Stimulated activated CD8-positive, alpha-beta memory T cell treated with anti-CD3 and anti-CD28 coated beads, Interleukin-7, amount 100 ng/mL, for 24 hours (primary cell): ENCODE results near the gene KCNMA1.
A peak's percentile ranks its signal among the peaks of the same experiment; 100 is the strongest.

ENCODE experiments used
- DNase-seq: peaks from one replicate; pipeline ENCODE4 v3.0.0-alpha.2; 2020; ENCODE audit warnings: low read depth

KCNMA1 gene

GRCh38 chr10:77177589-77177988, 460.0 kb downstream of the KCNMA1 start:
- DNase-seq: no peak

GRCh38 chr10:77177161-77177560, 460.4 kb downstream of the KCNMA1 start:
- DNase-seq: no peak

GRCh38 chr10:77176232-77176631, 461.4 kb downstream of the KCNMA1 start:
- no peak for DNase-seq

DNA sequence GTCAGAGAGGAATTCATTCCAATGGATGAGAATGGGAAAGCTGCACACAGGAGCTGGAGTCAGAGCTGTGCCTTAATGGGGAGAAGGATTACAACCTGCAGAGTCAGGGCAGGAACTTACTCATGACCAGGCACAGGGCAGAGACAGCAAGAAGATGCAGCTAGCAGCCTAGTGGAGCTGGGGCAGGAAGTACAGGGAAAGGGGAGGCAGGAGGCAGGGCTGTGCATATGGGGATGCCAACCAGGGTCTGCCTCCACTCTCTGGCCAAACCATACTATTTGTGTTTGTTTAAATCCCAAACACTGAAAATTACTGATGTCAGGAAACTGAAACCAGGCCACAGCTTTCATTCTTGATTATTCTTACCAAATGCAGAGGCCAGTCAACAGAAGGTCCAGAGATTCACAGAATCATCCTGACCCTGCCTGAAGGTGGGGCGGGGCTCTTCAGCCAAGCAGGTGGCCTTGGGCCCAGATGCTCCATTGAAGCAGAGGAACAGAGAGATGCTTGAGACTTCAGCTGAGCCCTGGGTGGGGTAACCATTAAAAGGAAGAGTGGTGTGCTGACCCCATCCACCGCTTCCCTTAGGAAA, 461.9 kb downstream of the KCNMA1 start:
- no peak for DNase-seq

DNA sequence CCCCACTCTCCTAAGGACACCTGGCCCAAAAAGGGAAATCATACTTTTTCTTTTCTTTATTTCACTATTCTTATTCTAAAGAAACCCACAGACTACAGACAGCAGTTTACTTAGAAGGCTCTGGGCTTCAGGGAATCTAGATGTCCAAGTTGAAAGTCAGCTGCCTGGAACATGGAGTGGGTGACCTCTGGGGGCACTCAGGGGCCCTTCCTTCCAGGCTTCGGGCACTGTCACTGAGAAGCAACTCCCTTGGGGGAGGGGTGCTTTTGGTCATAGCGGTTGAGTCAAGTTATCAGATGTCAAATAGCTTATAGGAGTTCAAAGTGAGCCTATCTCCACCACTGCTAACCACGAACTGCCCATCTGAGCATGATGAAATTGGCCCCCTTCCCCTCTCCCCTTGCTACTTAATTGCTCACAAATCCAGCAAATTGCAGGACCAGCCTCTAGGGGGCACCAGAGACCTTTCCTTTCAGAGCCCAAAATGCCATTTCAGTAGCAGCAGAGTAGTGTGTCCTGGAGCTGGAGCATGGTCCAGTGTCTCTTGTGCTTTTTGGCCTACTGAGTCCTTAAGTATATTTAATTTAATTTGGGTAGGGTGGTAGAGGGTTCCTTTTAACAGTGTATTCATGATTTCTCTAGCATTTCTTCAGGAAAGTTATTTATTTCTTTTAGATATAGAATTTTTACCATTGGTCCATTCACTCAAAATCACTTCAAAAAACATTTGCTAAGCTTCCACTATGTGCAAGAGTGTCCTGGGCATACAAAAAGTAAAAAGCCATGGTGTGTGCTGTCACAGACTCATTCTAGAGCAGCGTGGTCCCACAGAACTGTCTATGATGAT, 463.8 kb downstream of the KCNMA1 start:
- DNase-seq: peak; percentile 52

- DNase-seq: no peak
Measured at GRCh38 chr10:77172086-77172485, 465.5 kb downstream of the KCNMA1 start.

DNA sequence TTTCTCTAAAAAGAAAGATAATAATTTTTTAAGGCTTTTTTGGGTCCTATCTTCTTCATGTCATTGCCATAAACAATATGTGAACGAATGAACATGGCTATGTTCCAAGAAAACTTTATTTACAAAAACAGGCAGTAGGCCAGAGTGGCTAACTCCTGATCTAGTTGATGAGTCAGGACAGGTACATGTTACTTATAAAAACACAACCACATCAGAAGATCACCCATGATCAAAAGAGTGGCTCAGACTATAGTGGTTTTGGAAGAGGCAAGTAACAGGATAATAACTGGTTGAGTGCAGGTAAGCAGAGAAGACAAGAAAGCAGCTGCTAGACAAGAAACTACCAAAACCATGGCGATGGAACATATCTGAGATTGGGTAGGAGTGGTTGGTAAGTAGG, 468.7 kb downstream of the KCNMA1 start:
- DNase-seq: no peak

DNA sequence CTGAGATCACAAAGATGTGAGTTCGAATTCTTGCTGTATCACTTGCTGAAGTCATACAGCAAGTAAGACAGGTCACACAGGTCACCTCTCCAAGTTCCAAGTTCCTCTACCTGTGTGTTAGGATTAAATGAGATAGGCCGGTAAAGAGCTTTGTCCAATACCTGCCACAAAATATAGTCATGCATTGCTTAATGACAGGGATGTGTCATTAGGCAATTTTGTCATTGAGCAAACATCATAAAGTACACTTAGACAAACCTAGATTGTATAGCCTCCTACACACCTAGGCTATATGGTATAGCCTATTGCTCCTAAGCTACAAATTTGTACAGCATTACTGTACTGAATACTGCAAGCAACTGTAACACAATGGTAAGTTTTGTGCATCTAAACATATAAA, 469.4 kb downstream of the KCNMA1 start:
- DNase-seq: no peak

GRCh38 chr10:77165445-77166208, 472.0 kb downstream of the KCNMA1 start:
- no peak for DNase-seq

DNA sequence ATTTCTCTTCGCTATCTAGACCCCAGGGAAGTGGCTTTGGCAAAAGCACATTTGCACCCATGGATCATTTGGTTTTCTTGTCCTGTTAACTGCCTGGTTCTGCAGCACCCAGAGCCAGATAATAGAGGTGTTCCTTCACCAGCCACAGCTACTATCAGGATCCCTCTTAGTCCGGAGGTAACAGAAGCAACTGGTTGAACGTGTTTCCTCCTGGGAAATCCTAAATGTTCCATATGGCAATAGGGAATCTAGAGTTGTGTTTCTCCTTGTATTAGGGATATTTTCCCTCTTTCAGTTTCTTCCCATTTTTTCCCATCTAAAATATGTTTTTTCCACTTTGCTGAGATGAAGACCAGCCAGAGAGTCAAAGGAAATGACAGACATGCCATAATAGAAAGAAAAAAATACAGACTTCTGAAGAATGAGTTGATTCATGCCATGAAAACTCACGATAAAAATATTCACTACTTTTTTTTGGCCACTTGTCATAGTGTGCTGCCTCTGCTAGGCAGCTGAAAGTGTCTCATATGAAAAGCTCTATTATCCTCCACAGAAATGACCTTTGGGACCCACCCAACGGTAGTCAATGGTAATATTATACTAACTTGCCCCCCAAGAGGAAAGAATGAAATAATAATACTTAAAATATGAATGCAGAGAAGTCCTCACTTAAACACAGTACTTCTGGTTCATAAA, 472.8 kb downstream of the KCNMA1 start:
- DNase-seq: no peak

DNA sequence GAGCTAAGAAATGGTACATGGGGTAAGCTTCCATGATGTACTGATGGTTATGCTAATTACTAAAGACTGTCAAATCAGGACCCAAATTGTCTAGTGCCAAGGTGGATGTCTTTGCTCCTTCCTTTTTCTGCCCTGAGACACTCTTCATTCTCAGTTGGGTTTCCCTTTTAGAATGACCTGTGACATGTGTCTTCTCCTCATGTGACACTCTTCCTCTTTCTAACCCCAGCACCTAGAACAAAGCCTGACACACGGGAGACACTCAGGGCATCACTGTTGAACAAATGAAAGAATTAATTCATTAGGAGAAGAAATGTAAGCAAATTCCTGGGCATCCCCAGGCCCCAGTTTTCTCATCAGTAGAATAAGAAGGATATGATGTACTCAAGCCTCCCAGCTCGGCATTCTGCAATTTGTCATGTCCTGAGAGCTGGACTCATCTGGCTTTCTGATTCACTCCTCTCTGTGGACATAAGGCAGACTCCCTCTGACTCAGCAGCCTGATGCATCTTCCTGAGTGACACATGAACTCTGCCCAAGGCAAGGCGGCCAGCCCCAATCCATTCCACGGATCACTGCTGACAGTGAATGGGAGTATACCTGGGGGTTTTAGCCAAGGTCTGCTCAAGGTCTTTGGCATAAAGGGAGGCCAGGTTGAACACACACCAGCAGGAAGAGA, 473.8 kb downstream of the KCNMA1 start:
- no peak for DNase-seq

DNA sequence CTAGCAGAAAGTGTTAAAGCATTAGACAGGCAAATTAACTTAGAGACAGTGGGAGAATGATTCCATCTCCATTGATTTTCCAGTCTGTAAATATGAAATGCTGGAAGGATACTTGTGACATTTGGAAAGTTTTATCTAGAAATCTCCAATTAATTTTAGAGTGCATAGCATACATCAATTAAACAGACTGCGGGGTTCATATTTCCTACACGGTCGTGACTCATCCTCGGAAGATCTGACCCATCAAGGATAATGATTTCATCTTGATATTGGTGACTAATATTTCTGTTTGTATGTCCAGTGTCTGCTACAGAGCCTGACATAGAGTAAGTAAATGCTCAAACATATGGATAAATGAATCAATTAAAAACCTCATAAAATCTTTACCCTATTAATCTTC, 474.9 kb downstream of the KCNMA1 start:
- no peak for DNase-seq

DNA sequence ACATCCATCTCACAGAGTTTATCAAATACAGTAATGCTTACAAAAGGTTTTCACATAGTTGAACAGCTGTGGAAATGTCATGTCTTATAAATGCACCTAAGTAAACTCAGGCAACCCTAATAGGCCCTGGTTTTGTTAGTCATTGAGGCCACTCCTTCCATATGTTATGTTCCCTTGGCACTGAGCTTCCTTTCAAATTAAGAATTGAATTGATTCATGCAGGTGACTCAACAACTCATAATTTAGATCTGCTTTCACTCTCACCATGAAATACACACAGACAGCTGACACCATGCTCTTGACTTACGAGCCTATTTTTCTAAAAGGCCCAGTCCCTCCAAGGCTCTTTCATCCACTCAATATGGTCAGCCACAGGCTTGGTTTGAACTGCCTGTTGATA, 476.9 kb downstream of the KCNMA1 start:
- no peak for DNase-seq

- DNase-seq: no peak
Measured at GRCh38 chr10:77159538-77160110, 478.0 kb downstream of the KCNMA1 start.

GRCh38 chr10:77158666-77159065, 478.9 kb downstream of the KCNMA1 start:
- no peak for DNase-seq

- no peak for DNase-seq
Measured at GRCh38 chr10:77157248-77158019, 480.2 kb downstream of the KCNMA1 start.

- DNase-seq: no peak
Measured at GRCh38 chr10:77156406-77156879, 481.2 kb downstream of the KCNMA1 start.

- DNase-seq: no peak
Measured at GRCh38 chr10:77152256-77152655, 485.4 kb downstream of the KCNMA1 start.

DNA sequence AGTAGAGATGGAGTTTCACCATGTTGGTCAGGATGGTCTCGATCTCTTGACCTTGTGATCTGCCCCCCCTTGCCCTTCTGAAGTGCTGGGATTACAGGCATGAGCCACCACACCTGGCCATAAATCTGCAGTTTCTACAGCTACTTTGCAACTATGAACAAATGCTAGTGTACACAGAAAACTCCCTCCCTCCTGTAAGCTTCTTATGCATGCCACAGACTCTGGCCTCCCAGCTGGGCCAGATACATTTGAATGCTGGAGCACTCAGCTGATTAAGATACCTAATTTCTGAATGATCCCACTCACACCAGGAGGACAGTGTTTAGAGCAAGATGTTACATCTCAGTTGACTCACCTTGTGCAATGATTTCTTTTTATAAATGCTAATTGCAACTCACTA, 486.2 kb downstream of the KCNMA1 start:
- no peak for DNase-seq

DNA sequence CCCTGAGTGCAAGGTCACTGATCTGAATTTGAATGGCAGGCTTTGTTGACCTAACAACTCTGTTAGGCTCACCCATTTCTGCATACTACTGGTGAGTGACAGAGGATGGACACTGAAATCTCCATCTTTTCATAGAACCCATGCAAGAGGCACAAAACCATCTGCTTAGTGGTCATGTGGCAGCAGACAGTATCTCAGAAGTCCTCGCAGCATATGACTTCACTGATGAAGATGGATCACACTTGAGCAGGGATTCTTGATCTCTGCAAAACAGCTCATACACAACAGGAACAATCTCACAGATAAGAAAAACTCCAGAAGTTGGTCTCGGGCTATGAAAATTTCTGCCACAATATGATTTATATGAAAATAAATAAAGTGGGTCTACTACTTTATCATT, 487.9 kb downstream of the KCNMA1 start:
- no peak for DNase-seq

DNA sequence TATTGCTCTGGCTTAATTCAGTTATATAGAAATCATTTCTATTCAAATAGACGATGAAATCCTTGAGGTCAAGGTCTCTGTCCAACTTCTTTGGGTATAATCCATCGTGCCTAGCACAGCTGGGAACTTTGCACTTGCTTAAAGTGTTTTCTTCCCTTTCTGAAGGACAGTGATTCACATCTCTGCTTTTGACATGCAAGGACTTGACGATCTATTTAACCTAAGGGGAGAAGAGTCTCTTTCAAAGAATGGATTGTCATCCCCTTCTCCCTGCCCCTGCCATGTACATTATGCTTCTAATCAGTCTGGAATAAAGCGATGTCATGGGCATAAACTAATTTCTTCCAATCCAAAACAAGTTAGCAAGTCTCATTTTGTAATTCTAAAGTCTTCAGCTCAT, 488.6 kb downstream of the KCNMA1 start:
- no peak for DNase-seq
